Vagina (tissue), 2 donors: ENCODE results near the gene SPATA20. TPM values are rescaled to one million over a fixed set of nuclear protein-coding genes. Genes with fewer than 3 reads are reported as not detected.

Experiments used
- DNase-seq, 2 donors: peaks; one replicate each; pipeline ENCODE4 v3.0.0-alpha.2; 2017; ENCODE audit errors: extremely low spot score in 2 of 2
- H3K27ac ChIP-seq: fragments of 200-600 bp; sonication (generic); one replicate; pipeline ENCODE4 v1.5.1; 2019
- H3K27me3 ChIP-seq: fragments of 200-600 bp; sonication (generic); one replicate; pipeline ENCODE4 v1.5.1; 2019
- H3K36me3 ChIP-seq, 2 donors: fragments of 200-600 bp; sonication (generic); one replicate each; pipeline ENCODE4 v1.5.1; 2017 to 2019
- H3K4me1 ChIP-seq: fragments of 200-600 bp; sonication (generic); one replicate; pipeline ENCODE4 v1.5.1; 2019
- H3K4me3 ChIP-seq, 2 donors: fragments of 200-600 bp; sonication (generic); 1 replicate in 1 of 2; 2 replicates in 1 of 2; pipeline ENCODE4 v1.5.1; 2016 to 2019
- H3K9me3 ChIP-seq: fragments of 200-600 bp; sonication (generic); one replicate; pipeline ENCODE4 v1.5.1; 2019
- POLR2A ChIP-seq, 2 donors: fragments of 450-650 bp; IDR thresholded peaks; one replicate each; pipeline ENCODE4 v1.6.1; 2017; ENCODE audit warnings: antibody characterized with exemption in 2 of 2, mild to moderate bottlenecking in 2 of 2, moderate library complexity in 2 of 2
- POLR2AphosphoS5 ChIP-seq, 2 donors: sonication (generic); formaldehyde crosslinking; IDR thresholded peaks; one replicate each; pipeline ENCODE4 v1.9.0; 2017; ENCODE audit warnings: antibody characterized with exemption in 2 of 2, mild to moderate bottlenecking in 2 of 2, low read depth in 1 of 2; ENCODE audit not compliant: insufficient read depth in 1 of 2
- intact Hi-C: fragments of 100-400 bp; cut with DNase I; formaldehyde crosslinking; loops from one replicate; pipeline ENCODE4 v1.15.1; 2023
- total RNA-seq: library from RNA; depleted of rRNA; stranded (reverse); fragments of >200 nt; gene quantifications from one replicate; pipeline ENCODE4 v1.2.3, GENCODE V29; 2016
- TF ChIP-seq, protein P1 (sequence below), 3 experiments: fragments of 450-650 bp in 2 of 3; fragments of 200-600 bp in 1 of 3; sonication (generic) in 1 of 3; IDR thresholded peaks; one replicate each; pipeline ENCODE4 v1.5.1; 2017 to 2019; ENCODE audit warnings: antibody characterized with exemption in 3 of 3, mild to moderate bottlenecking in 2 of 3, moderate library complexity in 2 of 3

The SPATA20 gene
- total RNA-seq, 1 donor from 2014 or later: 73.4 TPM

DNA sequence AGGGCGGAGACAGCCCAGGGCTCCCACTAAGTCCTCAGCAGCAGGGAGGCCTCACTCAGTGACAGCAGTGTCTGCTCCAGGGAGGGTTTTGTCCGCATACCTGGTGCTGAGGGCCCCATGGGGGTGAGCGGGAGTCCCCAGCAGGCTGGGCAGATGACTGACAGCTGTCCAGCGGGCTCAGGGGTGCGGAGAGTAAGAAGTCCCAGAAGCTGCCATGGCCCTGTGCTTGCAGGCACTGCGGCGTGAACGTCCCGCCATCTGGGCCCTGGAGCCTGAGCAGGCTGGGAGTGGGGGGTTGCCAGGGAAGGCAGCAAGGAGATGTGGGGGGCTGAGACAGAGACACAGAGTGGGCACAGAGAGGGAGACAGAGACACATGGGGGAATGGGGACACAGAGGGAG lies 33.7 kb downstream of the SPATA20 start:
- TF ChIP-seq POLR2AphosphoS5 (IDR thresholded peaks at IDR 0.05; ENCODE audit: insufficient read depth in 1 of 2, low read depth in 1 of 2) (no peak), POLR2A (IDR thresholded peaks at IDR 0.05) (no peak)
- TF ChIP-seq, protein P1, sequence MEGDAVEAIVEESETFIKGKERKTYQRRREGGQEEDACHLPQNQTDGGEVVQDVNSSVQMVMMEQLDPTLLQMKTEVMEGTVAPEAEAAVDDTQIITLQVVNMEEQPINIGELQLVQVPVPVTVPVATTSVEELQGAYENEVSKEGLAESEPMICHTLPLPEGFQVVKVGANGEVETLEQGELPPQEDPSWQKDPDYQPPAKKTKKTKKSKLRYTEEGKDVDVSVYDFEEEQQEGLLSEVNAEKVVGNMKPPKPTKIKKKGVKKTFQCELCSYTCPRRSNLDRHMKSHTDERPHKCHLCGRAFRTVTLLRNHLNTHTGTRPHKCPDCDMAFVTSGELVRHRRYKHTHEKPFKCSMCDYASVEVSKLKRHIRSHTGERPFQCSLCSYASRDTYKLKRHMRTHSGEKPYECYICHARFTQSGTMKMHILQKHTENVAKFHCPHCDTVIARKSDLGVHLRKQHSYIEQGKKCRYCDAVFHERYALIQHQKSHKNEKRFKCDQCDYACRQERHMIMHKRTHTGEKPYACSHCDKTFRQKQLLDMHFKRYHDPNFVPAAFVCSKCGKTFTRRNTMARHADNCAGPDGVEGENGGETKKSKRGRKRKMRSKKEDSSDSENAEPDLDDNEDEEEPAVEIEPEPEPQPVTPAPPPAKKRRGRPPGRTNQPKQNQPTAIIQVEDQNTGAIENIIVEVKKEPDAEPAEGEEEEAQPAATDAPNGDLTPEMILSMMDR (IDR thresholded peaks at IDR 0.05): no peak
- Histone ChIP-seq H3K9me3 (no peaks in the 10 kb centered on the region), H3K4me3 (no peak overlapping the region), H3K36me3 (no peaks in the 10 kb centered on the region), H3K27ac (no peak overlapping the region), H3K27me3 (no peaks in the 10 kb centered on the region), H3K4me1 (no peaks in the 10 kb centered on the region)
- intact Hi-C loops: no loop called here
- DNase-seq: no peak

DNA sequence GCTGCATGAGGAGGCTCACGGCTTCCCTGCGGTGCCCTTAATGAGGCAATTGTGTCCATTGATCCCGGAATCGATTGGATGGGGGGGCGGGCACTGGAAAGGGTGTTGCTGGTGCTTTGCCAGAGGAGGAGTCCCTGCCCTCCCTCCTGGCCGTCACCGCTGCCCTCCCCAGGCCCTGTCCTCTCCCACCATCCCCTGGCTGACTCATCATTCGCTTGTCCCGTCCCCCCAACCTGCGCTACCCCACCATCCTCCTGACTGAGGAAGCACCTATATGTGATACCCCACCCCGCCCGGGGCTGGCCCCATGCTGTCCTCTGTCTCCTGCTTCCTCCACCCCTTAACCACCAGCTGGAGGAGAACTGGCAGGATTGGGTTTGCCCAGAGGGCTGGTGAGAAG lies 34.3 kb downstream of the SPATA20 start:
- TF ChIP-seq, protein P1 (IDR thresholded peaks at IDR 0.05): no peak
- no peak for TF ChIP-seq POLR2A (IDR thresholded peaks at IDR 0.05)
- intact Hi-C loops: no loop called here
- no peak for DNase-seq
- no peak overlapping the region for H3K27ac ChIP-seq
- no peaks in the 10 kb centered on the region for H3K27me3 ChIP-seq
- H3K36me3 ChIP-seq: no peaks in the 10 kb centered on the region
- no peak overlapping the region for H3K4me3 ChIP-seq
- H3K4me1 ChIP-seq: no peaks in the 10 kb centered on the region
- H3K9me3 ChIP-seq: no peaks in the 10 kb centered on the region

- Histone ChIP-seq H3K27ac (no peak overlapping the region), H3K27me3 (no peaks in the 10 kb centered on the region), H3K4me3 (no peak overlapping the region), H3K36me3 (no peaks in the 10 kb centered on the region), H3K9me3 (no peaks in the 10 kb centered on the region), H3K4me1 (no peaks in the 10 kb centered on the region)
- intact Hi-C loops: no loop called here
- no peak for TF ChIP-seq POLR2A (IDR thresholded peaks at IDR 0.05)
- TF ChIP-seq, protein P1 (IDR thresholded peaks at IDR 0.05): no peak
- no peak for TF ChIP-seq POLR2AphosphoS5 (IDR thresholded peaks at IDR 0.05; ENCODE audit: insufficient read depth in 1 of 2, low read depth in 1 of 2)
- no peak for DNase-seq
These were observed 35.8 kb downstream of the SPATA20 start for GRCh38 chr17:50582741-50583140.

DNA sequence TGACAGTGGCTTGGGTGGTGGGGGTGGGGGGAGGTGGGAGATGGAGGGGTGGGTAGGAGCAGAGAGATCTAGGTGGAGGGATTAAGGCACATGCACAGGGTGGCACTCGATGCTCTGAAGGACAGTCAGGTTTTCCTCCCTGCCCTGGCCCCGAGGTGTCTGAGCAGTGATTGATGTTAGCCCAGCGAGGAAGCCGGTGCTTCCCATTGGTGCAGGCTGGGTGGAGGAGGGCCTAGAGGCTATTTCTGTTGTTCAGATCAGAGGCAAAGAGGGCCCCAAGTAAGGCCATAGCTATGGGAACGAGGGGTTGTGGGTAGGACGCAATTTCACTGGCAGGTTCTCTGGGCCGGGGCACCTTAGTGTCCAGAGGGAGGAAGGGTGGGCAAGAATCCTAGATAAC lies 36.7 kb downstream of the SPATA20 start:
- DNase-seq: no peak
- no peaks in the 10 kb centered on the region for H3K36me3 ChIP-seq
- intact Hi-C loops: no loop called here
- H3K27me3 ChIP-seq: no peaks in the 10 kb centered on the region
- no peak overlapping the region for H3K27ac ChIP-seq
- H3K4me1 ChIP-seq: peaks cover 4% of the 10 kb centered on the region
- no peaks in the 10 kb centered on the region for H3K9me3 ChIP-seq
- no peak overlapping the region for H3K4me3 ChIP-seq
- TF ChIP-seq POLR2AphosphoS5 (IDR thresholded peaks at IDR 0.05; ENCODE audit: insufficient read depth in 1 of 2, low read depth in 1 of 2): no peak
- TF ChIP-seq POLR2A (IDR thresholded peaks at IDR 0.05): no peak
- TF ChIP-seq, protein P1 (IDR thresholded peaks at IDR 0.05): no peak

DNA sequence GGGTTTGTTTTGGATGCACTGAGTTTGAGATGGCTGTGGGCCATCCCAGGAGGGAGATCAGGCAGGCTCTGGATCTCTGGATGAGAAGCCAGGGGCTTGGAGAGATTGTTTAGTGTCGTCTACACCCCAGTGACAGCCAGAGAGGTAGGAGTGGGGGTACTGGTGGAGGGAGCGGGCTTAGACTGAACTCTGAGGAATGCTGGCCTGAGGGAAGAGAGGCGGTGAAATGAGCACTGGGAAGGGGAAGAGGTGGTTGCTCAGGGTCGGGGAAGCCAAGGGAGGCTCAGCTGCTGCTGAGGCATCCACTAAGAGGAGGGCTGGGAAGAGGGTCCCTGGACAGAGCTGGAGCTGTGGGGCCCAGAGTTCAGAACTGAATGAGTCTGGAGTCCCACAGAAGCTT lies 37.1 kb downstream of the SPATA20 start:
- Histone ChIP-seq H3K36me3 (no peaks in the 10 kb centered on the region), H3K27me3 (no peaks in the 10 kb centered on the region), H3K4me1 (peaks cover 9% of the 10 kb centered on the region), H3K4me3 (no peak overlapping the region), H3K27ac (no peak overlapping the region), H3K9me3 (no peaks in the 10 kb centered on the region)
- TF ChIP-seq POLR2A (IDR thresholded peaks at IDR 0.05) (no peak), POLR2AphosphoS5 (IDR thresholded peaks at IDR 0.05; ENCODE audit: insufficient read depth in 1 of 2, low read depth in 1 of 2) (no peak)
- TF ChIP-seq, protein P1 (IDR thresholded peaks at IDR 0.05): no peak
- DNase-seq: no peak
- intact Hi-C loops: no loop called here
